ENCODE measurements around the gene SPATA31D1. TPM values are rescaled to one million over a fixed set of nuclear protein-coding genes. Genes with fewer than 3 reads are reported as not detected.

The SPATA31D1 gene
- total and polyA plus RNA-seq, 2 donors (not counting 1 experiment from before 2014, with no cell fraction given) = not detected

- H3K4me1 Mint-ChIP-seq = peaks cover 22% of the 10 kb centered on the region
- no peaks in the 10 kb centered on the region for H3K27me3 Mint-ChIP-seq
- peak; percentile 31 for ATAC-seq (ENCODE audit: low read depth)
- no peaks in the 10 kb centered on the region for H3K36me3 ChIP-seq (replicated peaks in 1 of 2; ENCODE audit: control extremely low read depth in 1 of 2, control insufficient read depth in 1 of 2, extremely low read depth in 1 of 2, insufficient read depth in 2 of 2, low read length in 1 of 2)
- POLR2A ChIA-PET = no interaction called here
- peaks cover 0 to 9% of the 10 kb centered on the region in 2 donors for H3K4me1 ChIP-seq (ENCODE audit: control insufficient read depth in 2 of 2, insufficient read depth in 2 of 2, low read length in 2 of 2)
- H3K27ac Mint-ChIP-seq = no peak overlapping the region
- H3K27me3 ChIP-seq (replicated peaks in 1 of 4; ENCODE audit: control extremely low read depth in 1 of 4, control insufficient read depth in 3 of 4, insufficient read depth in 4 of 4, low read length in 3 of 4) = no peaks in the 10 kb centered on the region
- H3K4me3 Mint-ChIP-seq = no peak overlapping the region
- no peak overlapping the region for H3K4me2 ChIP-seq (replicated peaks; ENCODE audit: low read depth, low read length, poor library complexity, severe bottlenecking)
- no peaks in the 10 kb centered on the region for H4K20me1 ChIP-seq (ENCODE audit: control insufficient read depth, insufficient read depth, low read length, poor library complexity, severe bottlenecking)
- intact Hi-C loops (cut with micrococcal nuclease) = no loop called here
- CTCF ChIA-PET = no interaction called here
- no peaks in the 10 kb centered on the region for H3K79me2 ChIP-seq (ENCODE audit: control insufficient read depth, insufficient read depth, low read length)
- no peak overlapping the region for H3K9ac ChIP-seq (ENCODE audit: low read length)
- H3K27ac ChIP-seq (ENCODE audit: low read length in 2 of 2) = no peak overlapping the region
- DNase-seq = no peak
- peak overlapping the region; percentile 16 for H2AFZ ChIP-seq (ENCODE audit: insufficient read depth, low read depth, low read length, poor library complexity, severe bottlenecking)
- 100% methylated on average over 1 of the region's 2 CpGs for WGBS (ENCODE audit: insufficient coverage)
- H3K9me3 ChIP-seq (ENCODE audit: control extremely low read depth in 1 of 3, control insufficient read depth in 2 of 3, insufficient read depth in 1 of 3, low read length in 2 of 3) = peaks cover under 1 to 10% (median 1%) of the 10 kb centered on the region in 3 donors
- H3K4me3 ChIP-seq (ENCODE audit: control extremely low read depth in 1 of 5, extremely low read depth in 1 of 5, insufficient read depth in 1 of 5, low read depth in 2 of 5, low read length in 4 of 5) = no peak overlapping the region
- no peaks in the 10 kb centered on the region for H3K9me3 Mint-ChIP-seq (ENCODE audit: insufficient read depth)
- TF ChIP-seq CTCF (IDR thresholded peaks at IDR 0.05) = no peak
- no peak for TF ChIP-seq EZH2 (IDR thresholded peaks at IDR 0.05; ENCODE audit: borderline replicate concordance, insufficient read depth, low read depth, low read length, poor library complexity, severe bottlenecking)
Measured at GRCh38 chr9:81979196-81979595, 9.4 kb upstream of the SPATA31D1 start.

- H3K9ac ChIP-seq (ENCODE audit: low read length) = no peak overlapping the region
- TF ChIP-seq EZH2 (IDR thresholded peaks at IDR 0.05; ENCODE audit: borderline replicate concordance, insufficient read depth, low read depth, low read length, poor library complexity, severe bottlenecking) = no peak
- TF ChIP-seq CTCF (IDR thresholded peaks at IDR 0.05) = no peak
- no peak for ATAC-seq (ENCODE audit: low read depth)
- H3K9me3 Mint-ChIP-seq (ENCODE audit: insufficient read depth) = no peaks in the 10 kb centered on the region
- no peak overlapping the region for H3K4me3 Mint-ChIP-seq
- H3K4me3 ChIP-seq (ENCODE audit: control extremely low read depth in 1 of 5, extremely low read depth in 1 of 5, insufficient read depth in 1 of 5, low read depth in 2 of 5, low read length in 4 of 5) = no peak overlapping the region
- H3K4me1 ChIP-seq (ENCODE audit: control insufficient read depth in 2 of 2, insufficient read depth in 2 of 2, low read length in 2 of 2) = peaks cover 0 to 9% of the 10 kb centered on the region in 2 donors
- H2AFZ ChIP-seq (ENCODE audit: insufficient read depth, low read depth, low read length, poor library complexity, severe bottlenecking) = no peak overlapping the region
- H3K27me3 ChIP-seq (replicated peaks in 1 of 4; ENCODE audit: control extremely low read depth in 1 of 4, control insufficient read depth in 3 of 4, insufficient read depth in 4 of 4, low read length in 3 of 4) = no peaks in the 10 kb centered on the region
- no peak overlapping the region for H3K27ac Mint-ChIP-seq
- no peaks in the 10 kb centered on the region for H3K79me2 ChIP-seq (ENCODE audit: control insufficient read depth, insufficient read depth, low read length)
- no peak overlapping the region for H3K4me2 ChIP-seq (replicated peaks; ENCODE audit: low read depth, low read length, poor library complexity, severe bottlenecking)
- no peaks in the 10 kb centered on the region for H3K27me3 Mint-ChIP-seq
- peaks cover 22% of the 10 kb centered on the region for H3K4me1 Mint-ChIP-seq
- CTCF ChIA-PET = no interaction called here
- H3K27ac ChIP-seq (ENCODE audit: low read length in 2 of 2) = no peak overlapping the region
- intact Hi-C loops (cut with micrococcal nuclease) = no loop called here
- H3K9me3 ChIP-seq (ENCODE audit: control extremely low read depth in 1 of 3, control insufficient read depth in 2 of 3, insufficient read depth in 1 of 3, low read length in 2 of 3) = peaks cover 0 to 10% (median 0%) of the 10 kb centered on the region in 3 donors
- no peak for DNase-seq
- H4K20me1 ChIP-seq (ENCODE audit: control insufficient read depth, insufficient read depth, low read length, poor library complexity, severe bottlenecking) = no peaks in the 10 kb centered on the region
- no peaks in the 10 kb centered on the region for H3K36me3 ChIP-seq (replicated peaks in 1 of 2; ENCODE audit: control extremely low read depth in 1 of 2, control insufficient read depth in 1 of 2, extremely low read depth in 1 of 2, insufficient read depth in 2 of 2, low read length in 1 of 2)
- POLR2A ChIA-PET = no interaction called here
Measured at GRCh38 chr9:81980568-81980967, 8.0 kb upstream of the SPATA31D1 start.

Measured in B cell (primary cell).